B cell (primary cell): ENCODE results near the gene FGF21. TPM values are rescaled to one million over a fixed set of nuclear protein-coding genes. Genes with fewer than 3 reads are reported as not detected.

Experiments
- ATAC-seq: fragments of 200-7000 bp; cut with Tn5 transposase; one replicate; pipeline ENCODE4 v1.10.0; 2021; ENCODE audit warnings: low read depth, mild to moderate bottlenecking, moderate number of reproducible peaks, moderate library complexity
- CTCF ChIA-PET: fragments of 350-600 bp; sonication (Branson Sonifier 250); formaldehyde crosslinking; loops from one replicate; lab custom pipeline; 2021; ENCODE audit warnings: antibody characterized with exemption, inconsistent platforms; lab: Charles Lee
- POLR2A ChIA-PET: fragments of 350-600 bp; sonication (Branson Sonifier 250); formaldehyde crosslinking; loops from one replicate; lab custom pipeline; 2021; ENCODE audit warnings: antibody characterized with exemption; lab: Charles Lee
- DNase-seq: peaks from one replicate; pipeline ENCODE4 v3.0.0; 2013
- H2AFZ ChIP-seq: 2 replicates; pipeline ENCODE4 v1.6.1; 2012; ENCODE audit warnings: mild to moderate bottlenecking, low read depth, low read length; ENCODE audit not compliant: insufficient read depth, poor library complexity, severe bottlenecking
- H3K27ac ChIP-seq, 2 donors: 1 replicate in 1 of 2; 2 replicates in 1 of 2; pipeline ENCODE4 v1.5.1; 2012 to 2013; ENCODE audit warnings: low read length in 2 of 2, mild to moderate bottlenecking in 2 of 2, moderate library complexity in 1 of 2
- H3K27me3 ChIP-seq, 4 experiments: fragments of 200-600 bp in 1 of 4; sonication (generic) in 1 of 4; replicated peaks in 1 of 4; 1 replicate in 2 of 4; 2 replicates in 2 of 4; pipeline versions ENCODE4 v1.6.1 to v1.7.0; 2013 to 2016; ENCODE audit warnings: low read length in 3 of 4, mild to moderate bottlenecking in 2 of 4, mixed read lengths in 1 of 4, moderate library complexity in 1 of 4; ENCODE audit not compliant: insufficient read depth in 4 of 4, control insufficient read depth in 3 of 4; ENCODE audit errors: control extremely low read depth in 1 of 4
- H3K36me3 ChIP-seq, 2 experiments: replicated peaks in 1 of 2; 1 replicate in 1 of 2; 2 replicates in 1 of 2; pipeline versions ENCODE4 v1.6.1 to v1.7.1; 2013; ENCODE audit warnings: low read length in 1 of 2; ENCODE audit not compliant: insufficient read depth in 2 of 2, control insufficient read depth in 1 of 2; ENCODE audit errors: control extremely low read depth in 1 of 2, extremely low read depth in 1 of 2
- H3K4me1 ChIP-seq, 2 donors: fragments of 200-600 bp in 1 of 2; sonication (generic) in 1 of 2; 1 replicate in 1 of 2; 2 replicates in 1 of 2; pipeline versions ENCODE4 v1.5.1 to v1.6.1; 2013 to 2017; ENCODE audit warnings: low read length in 2 of 2; ENCODE audit not compliant: control insufficient read depth in 2 of 2, insufficient read depth in 2 of 2
- H3K4me2 ChIP-seq: replicated peaks from 2 replicates; pipeline ENCODE3; 2012; ENCODE audit warnings: mild to moderate bottlenecking, low read depth, low read length; ENCODE audit not compliant: poor library complexity, severe bottlenecking
- H3K4me3 ChIP-seq, 5 experiments: fragments of 200-600 bp in 1 of 5; sonication (generic) in 1 of 5; 1 replicate in 3 of 5; 2 replicates in 2 of 5; pipeline versions ENCODE4 v1.5.1 to v1.7.0; 2011 to 2016; ENCODE audit warnings: low read length in 4 of 5, mild to moderate bottlenecking in 4 of 5, low read depth in 2 of 5, control low read depth in 1 of 5, moderate library complexity in 1 of 5; ENCODE audit not compliant: insufficient read depth in 1 of 5; ENCODE audit errors: control extremely low read depth in 1 of 5, extremely low read depth in 1 of 5
- H3K79me2 ChIP-seq: fragments of 200-600 bp; sonication (generic); one replicate; pipeline ENCODE4 v1.6.0; 2016; ENCODE audit warnings: low read length; ENCODE audit not compliant: control insufficient read depth, insufficient read depth
- H3K9ac ChIP-seq: fragments of 200-600 bp; sonication (generic); 2 replicates; pipeline ENCODE4 v1.6.1; 2017; ENCODE audit warnings: mild to moderate bottlenecking, low read length, moderate library complexity
- H3K9me3 ChIP-seq, 3 donors: one replicate each; pipeline versions ENCODE4 v1.6.1 to v1.7.1; 2013; ENCODE audit warnings: low read length in 2 of 3; ENCODE audit not compliant: control insufficient read depth in 2 of 3, insufficient read depth in 1 of 3; ENCODE audit errors: control extremely low read depth in 1 of 3
- H4K20me1 ChIP-seq: 2 replicates; pipeline ENCODE4 v1.6.0; 2012; ENCODE audit warnings: mild to moderate bottlenecking, low read length; ENCODE audit not compliant: insufficient read depth, control insufficient read depth, poor library complexity, severe bottlenecking
- H3K27ac Mint-ChIP-seq: one replicate; pipeline ENCODE4 v1.8.0; 2021; ENCODE audit warnings: mixed read lengths
- H3K27me3 Mint-ChIP-seq: one replicate; pipeline ENCODE4 v1.8.0; 2021; ENCODE audit warnings: mixed read lengths
- H3K4me1 Mint-ChIP-seq: one replicate; pipeline ENCODE4 v1.8.0; 2021; ENCODE audit warnings: mixed read lengths
- H3K4me3 Mint-ChIP-seq: one replicate; pipeline ENCODE4 v1.8.0; 2021; ENCODE audit warnings: mixed read lengths
- H3K9me3 Mint-ChIP-seq: one replicate; pipeline ENCODE4 v1.8.0; 2022; ENCODE audit warnings: mixed read lengths; ENCODE audit not compliant: insufficient read depth
- CTCF ChIP-seq: fragments of 200-600 bp; IDR thresholded peaks from one replicate; pipeline ENCODE4 v1.8.0; 2022; ENCODE audit warnings: antibody characterized with exemption, mild to moderate bottlenecking
- EZH2 ChIP-seq: IDR thresholded peaks from 2 replicates; pipeline ENCODE4 v1.6.1; 2012; ENCODE audit warnings: borderline replicate concordance, low read depth, mild to moderate bottlenecking, moderate library complexity, low read length; ENCODE audit not compliant: insufficient read depth, poor library complexity, severe bottlenecking
- WGBS: methylation state at CpG from one replicate; pipeline ENCODE4 v1.1.5; 2013; ENCODE audit warnings: missing lambda C conversion rate; ENCODE audit not compliant: insufficient coverage; 5-methylcytosine and 5-hydroxymethylcytosine counted together
- intact Hi-C: fragments of 100-400 bp; cut with micrococcal nuclease; formaldehyde crosslinking; loops from one replicate; pipeline ENCODE4 v1.10.0; 2022
- polyA plus RNA-seq: library from polyadenylated mRNA; depleted of rRNA; stranded (reverse); fragments of >200 nt; gene quantifications from 2 replicates; pipeline ENCODE4 v1.2.3, GENCODE V29; 2012
- total RNA-seq, 2 donors: library from RNA; stranded (reverse); fragments of 120-200 nt in 1 of 2; gene quantifications; 1 replicate in 1 of 2; 2 replicates in 1 of 2; pipeline versions ENCODE4 v1.2.3 to v1.2.4, GENCODE V29; 2013 to 2022

The FGF21 gene
- total and polyA plus RNA-seq, 2 donors (not counting 1 experiment from before 2014, with no cell fraction given) = not detected

DNA sequence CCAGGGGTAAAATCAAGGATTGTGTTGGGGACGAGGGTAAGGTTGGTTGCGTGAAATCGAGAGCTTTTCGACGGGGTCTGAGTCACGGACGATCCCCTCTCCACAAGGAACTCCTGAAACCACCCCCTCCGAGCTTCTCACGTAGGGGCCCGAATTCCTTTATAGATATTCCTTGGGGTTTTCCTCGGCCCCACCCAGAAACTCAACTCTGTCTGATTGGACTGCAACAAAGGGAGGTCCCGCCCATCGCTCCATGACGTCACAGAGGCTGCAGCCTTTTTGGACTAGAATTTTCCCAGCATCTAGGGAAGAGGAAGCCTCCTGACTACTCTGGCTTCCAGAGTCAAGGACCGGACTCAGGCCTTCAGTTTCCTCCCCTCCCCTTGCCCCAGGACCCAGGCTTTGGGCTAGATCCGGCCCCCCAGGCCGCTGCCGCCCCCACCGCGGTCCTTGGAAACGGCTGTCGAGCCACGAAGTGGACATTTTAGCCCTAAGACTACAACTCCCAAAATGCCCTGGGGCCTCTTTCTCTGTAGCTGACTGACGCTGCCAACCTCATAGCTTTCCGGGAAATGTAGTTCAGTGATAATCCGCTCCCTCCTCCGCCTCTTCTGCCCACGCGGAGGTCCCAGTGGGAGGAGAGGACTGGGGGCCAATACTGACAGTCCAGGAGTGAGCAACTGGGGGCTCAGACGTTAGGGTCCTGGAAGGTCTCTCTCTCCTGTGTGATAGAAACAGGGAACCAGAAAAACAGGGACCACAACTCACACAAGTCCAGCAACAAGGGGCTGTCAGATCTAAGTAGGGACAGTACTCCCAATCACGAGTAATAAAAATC lies 8.4 kb upstream of the FGF21 start, which contains the start of gene IZUMO1:
Gene IZUMO1, minus strand, starts transcription at position 172 of the 838 bp plus-strand sequence. CDS start 1,050 bp downstream, outside the sequence.
- Histone ChIP-seq H3K4me1 (peaks cover 11 to 14% of the 10 kb centered on the region in 2 donors), H3K36me3 (no peaks in the 10 kb centered on the region), H3K27me3 (peaks cover 0 to 57% (median 19%) of the 10 kb centered on the region in 4 experiments), H3K4me2 (peak within 1 kb of the TSS; percentile 57), H2AFZ (no peak within 1 kb of the TSS), H3K9me3 (peaks cover 0 to 31% (median 0%) of the 10 kb centered on the region in 3 donors), H4K20me1 (no peaks in the 10 kb centered on the region), H3K27ac (no peak within 1 kb of the TSS), H3K79me2 (no peaks in the 10 kb centered on the region), H3K4me3 (peak within 1 kb of the TSS in 2 of 5 experiments; percentile 19 to 20), H3K9ac (no peak within 1 kb of the TSS)
- DNase-seq = peak; percentile 64
- 9% methylated on average over 12 of the region's 31 CpGs for WGBS
- Mint-ChIP-seq H3K27ac (peak within 1 kb of the TSS; percentile 10), H3K27me3 (peaks cover 33% of the 10 kb centered on the region), H3K9me3 (no peaks in the 10 kb centered on the region), H3K4me1 (peaks cover 14% of the 10 kb centered on the region), H3K4me3 (no peak within 1 kb of the TSS)
- CTCF ChIA-PET = interaction anchor here (1.4 kb wide), 1 partner anchor 8 kb away, joined by 4 read pairs; no protein-coding TSS in a partner anchor
- peak; percentile 72 for ATAC-seq
- intact Hi-C loops = loop anchor here (1.0 kb wide), 1 partner anchor 48 kb away; no protein-coding TSS in a partner anchor
- POLR2A ChIA-PET = interaction anchor here (0.7 to 1.0 kb wide), 3 partner anchors 8 to 463 kb away, joined by 3 to 4 read pairs (median 4); no protein-coding TSS in a partner anchor
- TF ChIP-seq CTCF = no peak
- TF ChIP-seq EZH2 = no peak
